Measurements from ENCODE around the gene LYST.

GRCh38 chr1:235838021-235838420, 28.7 kb downstream of the LYST start:
- TF ChIP-seq CTCF (IDR thresholded peaks at IDR 0.05) (no peak), POLR2A (IDR thresholded peaks at IDR 0.05) (no peak)
